ENCODE data around the gene IFNA1.

DNA sequence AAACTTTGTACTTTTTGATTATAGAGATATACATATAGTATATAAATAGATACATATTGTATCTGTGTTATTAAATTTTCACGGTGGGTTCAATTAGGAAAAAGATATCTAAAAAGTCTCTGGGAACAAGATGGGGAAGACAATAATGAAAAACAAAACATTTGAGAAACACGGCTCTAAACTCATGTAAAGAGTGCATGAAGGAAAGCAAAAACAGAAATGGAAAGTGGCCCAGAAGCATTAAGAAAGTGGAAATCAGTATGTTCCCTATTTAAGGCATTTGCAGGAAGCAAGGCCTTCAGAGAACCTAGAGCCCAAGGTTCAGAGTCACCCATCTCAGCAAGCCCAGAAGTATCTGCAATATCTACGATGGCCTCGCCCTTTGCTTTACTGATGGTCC, at the start of gene IFNA1:
- TF ChIP-seq, protein P1, sequence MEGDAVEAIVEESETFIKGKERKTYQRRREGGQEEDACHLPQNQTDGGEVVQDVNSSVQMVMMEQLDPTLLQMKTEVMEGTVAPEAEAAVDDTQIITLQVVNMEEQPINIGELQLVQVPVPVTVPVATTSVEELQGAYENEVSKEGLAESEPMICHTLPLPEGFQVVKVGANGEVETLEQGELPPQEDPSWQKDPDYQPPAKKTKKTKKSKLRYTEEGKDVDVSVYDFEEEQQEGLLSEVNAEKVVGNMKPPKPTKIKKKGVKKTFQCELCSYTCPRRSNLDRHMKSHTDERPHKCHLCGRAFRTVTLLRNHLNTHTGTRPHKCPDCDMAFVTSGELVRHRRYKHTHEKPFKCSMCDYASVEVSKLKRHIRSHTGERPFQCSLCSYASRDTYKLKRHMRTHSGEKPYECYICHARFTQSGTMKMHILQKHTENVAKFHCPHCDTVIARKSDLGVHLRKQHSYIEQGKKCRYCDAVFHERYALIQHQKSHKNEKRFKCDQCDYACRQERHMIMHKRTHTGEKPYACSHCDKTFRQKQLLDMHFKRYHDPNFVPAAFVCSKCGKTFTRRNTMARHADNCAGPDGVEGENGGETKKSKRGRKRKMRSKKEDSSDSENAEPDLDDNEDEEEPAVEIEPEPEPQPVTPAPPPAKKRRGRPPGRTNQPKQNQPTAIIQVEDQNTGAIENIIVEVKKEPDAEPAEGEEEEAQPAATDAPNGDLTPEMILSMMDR (optimal IDR thresholded peaks at IDR 0.05 in 1 of 3, IDR thresholded peaks at IDR 0.05 in 1 of 3, conservative IDR thresholded peaks at IDR 0.05 in 1 of 3; ENCODE audit: extremely low read depth in 1 of 3, insufficient read depth in 2 of 3, low read length in 3 of 3), result no peak
- TF ChIP-seq EZH2 (IDR thresholded peaks at IDR 0.05; ENCODE audit: low read length), result no peak
